Cardiac muscle cell (in vitro differentiated cells and primary cell): ENCODE measurements around the gene POLA2. TPM values are rescaled to one million over a fixed set of nuclear protein-coding genes. Genes with fewer than 3 reads are reported as not detected.

Source experiments
- DNase-seq, 2 donors: peaks; one replicate each; pipeline versions ENCODE4 v3.0.0 to v3.0.0-alpha.2; 2010 to 2017; ENCODE audit warnings: low read depth in 1 of 2, low spot score in 1 of 2
- H3K27ac ChIP-seq: fragments of 200-600 bp; sonication (generic); 2 replicates; pipeline ENCODE4 v1.5.1; 2016
- H3K27me3 ChIP-seq: fragments of 200-600 bp; sonication (generic); 2 replicates; pipeline ENCODE4 v1.6.0; 2016; ENCODE audit warnings: control low read depth
- H3K36me3 ChIP-seq: fragments of 200-600 bp; sonication (generic); 2 replicates; pipeline ENCODE4 v1.5.1; 2016; ENCODE audit warnings: control low read depth
- H3K4me1 ChIP-seq: fragments of 200-600 bp; sonication (generic); 2 replicates; pipeline ENCODE4 v1.8.1; 2017; ENCODE audit warnings: low read depth, mild to moderate bottlenecking, mixed run types
- H3K4me3 ChIP-seq: fragments of 200-600 bp; sonication (generic); 2 replicates; pipeline ENCODE4 v1.5.1; 2016; ENCODE audit warnings: mild to moderate bottlenecking
- H3K9me3 ChIP-seq: fragments of 200-600 bp; sonication (generic); 2 replicates; pipeline ENCODE4 v1.5.1; 2017; ENCODE audit warnings: low read depth, mild to moderate bottlenecking, control low read depth
- polyA plus RNA-seq: library from polyadenylated mRNA; unstranded; fragments of >200 nt; fragmentation: Nextera tagmentation; extraction: Ambion mirVana; gene quantifications from 2 replicates; pipeline ENCODE4 v1.2.1, GENCODE V29; 2016
- total RNA-seq: library from RNA; depleted of rRNA; stranded (reverse); fragments of >200 nt; gene quantifications from 2 replicates; pipeline ENCODE4 v1.2.3, GENCODE V29; 2016
- TF ChIP-seq, protein P1 (sequence below): IDR thresholded peaks from 2 replicates; pipeline ENCODE4 v1.5.1; 2012; ENCODE audit warnings: low read depth, mild to moderate bottlenecking, low read length

Gene POLA2
- total and polyA plus RNA-seq, 2 experiments from 2014 or later = 20.3 to 31.7 TPM

DNA sequence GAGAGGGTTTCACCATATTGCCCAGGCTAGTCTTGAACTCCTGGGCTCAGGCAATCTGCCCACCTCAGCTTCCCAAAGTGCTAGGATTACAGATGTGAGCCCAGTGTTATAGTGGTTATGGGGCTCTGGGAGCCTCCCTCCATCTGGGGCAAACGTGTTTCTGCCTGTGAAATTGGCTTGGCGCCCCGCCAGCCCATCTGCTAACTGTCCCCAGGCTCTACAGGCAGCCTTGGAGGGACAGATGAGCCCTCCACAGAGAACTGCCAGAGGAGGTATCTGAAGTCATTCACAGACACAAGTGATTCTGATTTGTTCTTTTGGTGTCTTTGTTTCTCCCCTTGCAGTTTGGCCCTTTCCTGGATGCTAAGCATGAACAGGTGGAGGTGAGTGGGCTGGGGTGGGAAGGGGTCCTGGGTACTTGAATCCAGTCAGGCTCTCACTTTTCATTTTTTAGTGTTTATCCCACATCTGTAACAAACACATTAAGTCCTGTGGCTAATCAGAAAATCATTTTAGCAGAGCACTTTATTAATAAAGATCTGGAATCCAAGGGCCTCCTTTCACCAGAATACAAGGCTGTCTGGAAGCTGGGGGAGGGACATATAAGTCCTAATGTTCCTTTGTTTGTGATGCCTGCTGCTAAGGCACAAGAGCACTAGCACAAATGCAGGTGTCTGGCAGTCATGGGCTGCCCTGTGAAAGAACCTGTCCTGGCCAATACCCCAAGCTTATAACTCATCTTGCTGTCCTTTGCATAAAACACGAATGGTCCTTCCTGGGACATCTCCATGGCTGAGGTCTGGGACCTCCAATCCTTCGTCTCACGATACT, 27.2 kb downstream of the POLA2 start:
- Histone ChIP-seq H3K27ac (no peak overlapping the region), H3K4me1 (peaks cover 28% of the 10 kb centered on the region), H3K9me3 (no peaks in the 10 kb centered on the region), H3K4me3 (no peak overlapping the region), H3K36me3 (peaks cover 10% of the 10 kb centered on the region), H3K27me3 (peaks cover 11% of the 10 kb centered on the region)
- TF ChIP-seq, protein P1, sequence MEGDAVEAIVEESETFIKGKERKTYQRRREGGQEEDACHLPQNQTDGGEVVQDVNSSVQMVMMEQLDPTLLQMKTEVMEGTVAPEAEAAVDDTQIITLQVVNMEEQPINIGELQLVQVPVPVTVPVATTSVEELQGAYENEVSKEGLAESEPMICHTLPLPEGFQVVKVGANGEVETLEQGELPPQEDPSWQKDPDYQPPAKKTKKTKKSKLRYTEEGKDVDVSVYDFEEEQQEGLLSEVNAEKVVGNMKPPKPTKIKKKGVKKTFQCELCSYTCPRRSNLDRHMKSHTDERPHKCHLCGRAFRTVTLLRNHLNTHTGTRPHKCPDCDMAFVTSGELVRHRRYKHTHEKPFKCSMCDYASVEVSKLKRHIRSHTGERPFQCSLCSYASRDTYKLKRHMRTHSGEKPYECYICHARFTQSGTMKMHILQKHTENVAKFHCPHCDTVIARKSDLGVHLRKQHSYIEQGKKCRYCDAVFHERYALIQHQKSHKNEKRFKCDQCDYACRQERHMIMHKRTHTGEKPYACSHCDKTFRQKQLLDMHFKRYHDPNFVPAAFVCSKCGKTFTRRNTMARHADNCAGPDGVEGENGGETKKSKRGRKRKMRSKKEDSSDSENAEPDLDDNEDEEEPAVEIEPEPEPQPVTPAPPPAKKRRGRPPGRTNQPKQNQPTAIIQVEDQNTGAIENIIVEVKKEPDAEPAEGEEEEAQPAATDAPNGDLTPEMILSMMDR = no peak
- peak in 1 of 2 donors; percentile 50 for DNase-seq

DNA sequence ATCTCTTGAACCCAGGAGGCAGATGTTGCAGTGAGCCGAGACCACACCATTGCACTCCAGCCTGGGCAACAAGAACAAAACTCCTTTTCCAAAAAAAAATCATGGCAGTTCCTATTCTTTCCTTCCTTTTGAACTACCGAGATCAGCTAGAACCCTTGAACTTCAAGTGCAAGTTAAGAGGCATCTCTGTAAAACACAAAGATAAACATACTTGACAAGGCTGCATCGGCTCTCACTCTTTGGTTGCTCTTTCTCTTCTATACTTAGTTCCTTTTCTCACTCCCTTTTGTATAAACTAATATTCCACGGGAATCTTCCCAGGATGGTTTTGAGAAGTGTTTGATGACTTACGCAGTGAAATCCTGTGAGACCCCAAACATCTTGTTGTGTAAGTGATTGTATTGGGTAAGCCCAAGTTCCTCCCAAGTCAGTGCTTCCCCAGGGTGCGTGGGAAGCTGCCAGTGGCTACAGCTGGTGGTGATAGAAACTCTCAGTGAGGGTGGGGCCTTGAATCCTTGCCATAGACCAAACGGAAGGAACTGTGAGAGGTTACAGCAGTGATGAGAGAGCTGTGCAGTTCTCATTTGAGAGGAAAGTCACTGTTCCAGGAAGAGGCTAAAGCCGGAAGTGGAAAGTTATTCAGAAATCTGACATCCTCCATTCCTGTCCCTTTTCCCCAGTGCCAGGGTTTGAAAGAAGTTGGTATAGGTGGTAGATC, 28.8 kb downstream of the POLA2 start:
- peak; percentile 62 to 100 for DNase-seq
- TF ChIP-seq, protein P1 = no peak

DNA sequence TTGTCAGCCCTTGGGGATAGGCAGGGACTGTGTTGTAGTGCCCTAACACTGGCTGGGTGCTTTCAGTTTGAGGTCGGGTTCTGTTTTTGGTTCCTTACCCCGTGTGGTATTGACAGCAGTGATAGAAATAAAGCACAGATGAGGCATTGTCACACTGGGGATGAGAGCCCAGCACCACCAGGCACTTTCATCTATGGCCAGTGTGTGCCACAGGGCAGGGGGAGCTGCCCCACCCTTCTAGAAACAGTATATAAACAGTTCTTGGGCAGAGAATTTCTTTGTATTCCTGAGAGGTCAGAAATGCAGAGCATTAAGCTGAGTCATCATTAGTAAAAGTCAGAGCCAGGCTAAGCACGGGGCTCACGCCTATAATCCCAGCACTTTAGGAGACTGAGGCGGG, 29.9 kb downstream of the POLA2 start:
- Histone ChIP-seq H3K27ac (no peak overlapping the region), H3K9me3 (no peaks in the 10 kb centered on the region), H3K4me3 (no peak overlapping the region), H3K36me3 (peaks cover 18% of the 10 kb centered on the region), H3K4me1 (peaks cover 28% of the 10 kb centered on the region), H3K27me3 (peaks cover 4% of the 10 kb centered on the region)
- DNase-seq = peak in 1 of 2 donors; percentile 80
- TF ChIP-seq, protein P1 = no peak

More for the DNA sequence above, 28.8 kb downstream of the POLA2 start:
- H3K27ac ChIP-seq = peak overlapping the region; percentile 60
- no peak overlapping the region for H3K4me3 ChIP-seq
- H3K4me1 ChIP-seq = peaks cover 28% of the 10 kb centered on the region
- H3K36me3 ChIP-seq = peaks cover 13% of the 10 kb centered on the region
- no peaks in the 10 kb centered on the region for H3K9me3 ChIP-seq
- peaks cover 11% of the 10 kb centered on the region for H3K27me3 ChIP-seq

DNA sequence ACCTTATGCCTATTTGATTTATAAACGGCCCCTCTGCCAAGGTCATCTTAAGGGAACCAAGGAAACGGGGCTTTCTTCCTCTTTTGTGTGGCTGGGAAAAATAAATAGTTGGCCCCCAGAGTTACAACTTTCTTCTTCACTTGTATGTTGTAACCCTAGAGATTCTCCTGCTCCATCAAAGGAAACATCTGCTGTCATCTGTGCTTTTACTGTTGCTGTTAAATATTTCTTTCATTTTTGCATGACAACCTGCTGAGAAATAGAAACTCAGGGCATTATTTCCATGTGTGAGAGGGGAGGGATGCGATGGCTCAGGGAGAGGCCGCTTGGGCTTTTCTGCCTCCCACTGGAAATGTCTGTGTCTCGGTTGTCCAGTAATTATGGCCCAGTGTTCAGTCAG, 31.1 kb downstream of the POLA2 start:
- DNase-seq = no peak
- Histone ChIP-seq H3K27ac (no peak overlapping the region), H3K9me3 (no peaks in the 10 kb centered on the region), H3K27me3 (no peaks in the 10 kb centered on the region), H3K4me3 (no peak overlapping the region), H3K36me3 (peaks cover 12% of the 10 kb centered on the region), H3K4me1 (peaks cover 28% of the 10 kb centered on the region)
- TF ChIP-seq, protein P1 = no peak

DNA sequence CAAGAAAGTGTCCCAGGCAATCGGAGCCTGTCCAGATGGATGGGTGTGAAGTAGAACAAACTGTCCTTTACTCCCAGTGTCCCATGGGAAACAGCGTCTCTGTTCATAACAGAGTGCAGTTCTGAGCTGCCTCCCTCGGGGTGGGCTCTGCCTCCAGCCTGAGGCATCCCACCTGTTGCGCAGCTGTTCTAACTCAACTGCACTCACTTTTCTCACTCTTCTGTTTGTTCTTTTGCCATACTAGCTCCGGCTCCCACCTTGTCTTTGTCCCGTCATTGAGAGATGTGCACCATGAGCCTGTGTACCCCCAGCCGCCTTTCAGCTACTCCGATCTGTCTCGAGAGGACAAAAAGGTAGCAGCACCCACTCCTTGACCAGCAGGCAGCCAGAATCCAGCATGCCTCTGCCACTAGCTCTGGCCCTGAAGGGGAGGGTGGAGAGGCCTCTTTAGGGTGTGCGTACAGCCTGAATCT, 32.2 kb downstream of the POLA2 start:
- peaks cover 37% of the 10 kb centered on the region for H3K4me1 ChIP-seq
- no peak overlapping the region for H3K27ac ChIP-seq
- no peak overlapping the region for H3K4me3 ChIP-seq
- H3K9me3 ChIP-seq = no peaks in the 10 kb centered on the region
- TF ChIP-seq, protein P1 = no peak
- peaks cover 12% of the 10 kb centered on the region for H3K36me3 ChIP-seq
- DNase-seq = no peak
- no peaks in the 10 kb centered on the region for H3K27me3 ChIP-seq
